ENCODE results near the gene PCGF3.
"Not testable (repeated sequence)": the region's sequence is repeated elsewhere in the genome, so short reads cannot be mapped to it uniquely, and the experiment has no call there.

Gene PCGF3

GRCh38 chr4:682490-683172, 23.0 kb upstream of the PCGF3 start:
- no peak for DNase-seq (ENCODE audit: low read depth, low spot score)

DNA sequence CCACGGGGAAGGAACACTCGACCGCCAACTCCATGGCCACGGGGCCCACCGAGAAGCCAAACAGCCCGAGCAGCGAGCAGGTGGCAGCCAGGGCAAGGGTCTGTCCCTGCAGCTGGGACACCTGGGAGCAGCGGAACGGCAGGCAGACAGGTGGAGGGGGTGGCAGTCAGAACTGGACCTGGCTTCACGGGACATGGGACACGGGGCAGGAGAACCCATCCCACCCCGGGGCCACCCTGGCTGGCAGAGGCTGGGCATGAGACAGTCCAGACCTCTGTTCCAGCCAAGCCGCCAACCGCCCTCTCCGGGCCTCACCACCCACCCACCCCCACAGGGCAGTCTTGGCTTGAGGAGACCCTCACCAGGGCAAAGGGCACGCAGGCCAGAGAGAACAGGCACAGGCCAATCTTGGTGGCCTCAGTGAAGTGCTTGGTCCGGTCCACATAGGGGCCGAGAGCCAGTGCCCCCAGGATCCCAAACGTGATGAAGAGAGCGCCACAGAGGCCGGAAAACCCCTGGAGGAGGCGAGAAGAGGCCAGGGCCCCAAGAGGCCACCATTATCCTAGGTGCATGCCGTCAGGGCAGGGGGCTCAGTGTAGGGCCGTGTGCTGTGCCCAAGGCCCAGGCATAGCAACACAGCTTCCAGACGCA, 22.3 kb upstream of the PCGF3 start:
- DNase-seq (ENCODE audit: low read depth, low spot score), result no peak

GRCh38 chr4:683982-684622, 21.5 kb upstream of the PCGF3 start:
- DNase-seq (ENCODE audit: low read depth, low spot score), result no peak

- no peak for DNase-seq (ENCODE audit: low read depth, low spot score)
These were observed 20.9 kb upstream of the PCGF3 start for GRCh38 chr4:684623-685327.

- DNase-seq (ENCODE audit: low read depth, low spot score), result no peak
These were observed 19.8 kb upstream of the PCGF3 start for GRCh38 chr4:685679-686412.

- DNase-seq (ENCODE audit: low read depth, low spot score), result no peak
These were observed 19.1 kb upstream of the PCGF3 start for GRCh38 chr4:686413-687040.

DNA sequence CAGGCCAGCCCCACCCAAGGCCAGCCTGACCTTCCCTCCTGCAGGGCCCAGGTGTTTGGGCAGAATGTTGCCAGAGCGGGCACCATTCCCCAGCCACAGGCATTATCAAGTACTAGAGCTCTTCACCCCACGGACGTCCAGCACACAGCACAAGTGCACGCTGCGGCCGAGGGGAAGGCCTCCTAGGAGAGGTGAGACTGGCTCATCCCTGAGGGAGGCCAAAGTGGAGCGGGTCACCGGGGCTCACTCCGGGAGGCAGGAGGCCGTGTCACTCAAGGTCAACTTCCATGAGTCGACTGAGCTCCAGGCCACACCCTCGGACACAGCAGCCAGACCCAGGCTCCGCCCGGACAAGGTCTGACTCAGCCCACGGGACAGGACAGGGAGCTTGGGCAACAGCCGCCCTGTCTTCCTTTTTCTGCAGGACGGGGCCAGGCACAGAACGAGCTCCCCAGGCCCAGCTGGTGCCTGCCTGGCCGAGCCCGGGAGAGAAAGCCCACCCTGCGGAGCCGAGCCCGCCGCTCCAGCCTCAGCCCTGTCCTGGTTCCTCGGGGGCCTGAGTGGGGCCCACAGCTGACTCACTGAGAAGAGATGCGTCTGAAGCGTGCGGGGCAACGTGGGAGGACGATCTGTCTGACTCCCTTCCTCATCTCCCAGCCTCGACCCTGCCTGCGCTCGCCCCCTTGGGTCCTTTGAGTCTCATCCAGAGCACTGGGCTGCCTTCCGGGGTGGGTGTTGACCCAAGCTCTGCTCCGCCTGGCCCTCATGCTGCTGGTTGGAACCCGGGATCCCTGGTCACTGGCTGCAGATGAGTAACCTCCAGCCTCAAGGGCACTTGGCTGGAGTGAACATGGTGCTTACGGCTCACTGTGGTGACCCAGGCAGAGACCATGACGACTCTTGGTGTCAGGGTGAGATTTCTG, 18.3 kb upstream of the PCGF3 start:
- no peak for DNase-seq (ENCODE audit: low read depth, low spot score)

DNA sequence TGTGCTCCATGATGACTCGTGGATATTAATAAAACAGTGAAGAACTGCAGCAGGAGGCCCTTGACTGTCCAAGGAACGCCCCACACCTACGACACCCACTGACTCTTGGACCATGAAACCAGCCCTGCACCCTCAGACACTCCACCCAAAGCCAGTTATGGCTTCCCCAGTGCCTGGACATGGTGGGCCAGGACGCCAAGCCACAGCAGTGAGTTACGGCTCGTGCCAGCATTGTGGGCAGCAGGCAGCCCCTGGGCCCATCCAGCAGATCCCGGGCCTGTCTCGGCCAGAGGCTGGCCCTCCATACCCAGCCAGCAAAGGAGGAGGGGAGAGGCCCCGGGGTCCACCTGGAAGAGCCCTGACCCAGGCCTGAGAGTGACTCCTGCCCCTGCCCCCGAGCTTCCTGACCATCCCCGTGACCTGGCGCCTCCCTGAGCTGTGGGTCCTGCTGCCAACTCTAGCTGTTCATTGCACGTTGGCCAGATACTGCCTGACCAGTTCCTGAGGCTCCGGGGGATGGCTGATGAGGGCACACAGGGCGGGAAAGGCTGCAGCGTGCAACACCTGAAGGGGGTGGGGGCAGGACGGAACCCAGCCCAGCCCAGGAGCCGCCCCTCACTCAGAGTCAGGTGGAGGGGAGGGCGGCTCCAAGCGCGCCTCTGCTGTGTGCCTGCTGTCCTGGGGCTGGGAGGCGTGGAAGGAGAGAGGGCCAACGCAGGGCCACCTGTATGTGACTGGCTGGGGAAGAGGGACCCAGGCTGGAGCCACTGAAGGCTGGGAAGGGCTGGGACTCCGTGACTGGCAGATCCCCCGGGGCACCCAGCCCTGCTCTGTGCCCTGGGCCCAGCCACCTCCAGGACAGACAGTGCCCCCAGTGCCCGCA, 17.4 kb upstream of the PCGF3 start:
- DNase-seq (ENCODE audit: low read depth, low spot score), result no peak

- DNase-seq (ENCODE audit: low read depth, low spot score), result no peak
These were observed 16.6 kb upstream of the PCGF3 start, which contains the start of gene SLC49A3 for GRCh38 chr4:688854-689681. TSS of gene SLC49A3 (minus strand) at chr4:689151. CDS start at chr4:689127, 24 bp downstream.

GRCh38 chr4:689723-690122, 15.9 kb upstream of the PCGF3 start:
- no peak for DNase-seq (ENCODE audit: low read depth, low spot score)

- DNase-seq (ENCODE audit: low read depth, low spot score), result no peak
These were observed 12.7 kb upstream of the PCGF3 start for GRCh38 chr4:692771-693554.

DNA sequence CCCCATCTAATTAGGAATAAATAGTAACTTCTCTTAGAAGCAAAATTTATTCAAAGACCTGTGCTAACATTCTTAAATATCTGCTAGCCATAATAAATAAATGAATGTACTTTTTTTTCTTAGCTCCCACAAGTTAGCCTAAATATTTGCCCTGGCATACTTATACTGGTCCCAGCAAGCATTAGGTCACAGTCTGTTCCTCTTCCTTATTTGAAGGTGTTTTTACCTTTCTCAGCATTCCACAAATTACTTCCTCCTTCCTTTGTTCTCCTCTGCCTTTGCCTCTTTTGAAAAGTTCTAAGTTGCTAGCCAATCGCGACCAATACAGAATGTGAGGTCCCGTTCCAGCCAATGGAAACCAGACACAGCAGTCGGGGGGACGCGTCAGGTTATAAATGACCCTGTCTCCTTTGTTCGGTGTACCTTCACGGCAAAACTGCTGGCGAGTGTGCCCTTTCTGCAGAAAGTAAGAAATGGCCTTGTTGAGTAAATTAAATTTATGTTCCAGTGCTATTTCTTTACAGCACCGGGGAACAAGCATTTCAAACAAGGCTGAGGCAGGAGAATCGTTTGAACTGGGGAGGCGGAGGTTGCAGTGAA, 11.2 kb upstream of the PCGF3 start:
- not testable (repeated sequence) for DNase-seq (ENCODE audit: low read depth, low spot score)

DNA sequence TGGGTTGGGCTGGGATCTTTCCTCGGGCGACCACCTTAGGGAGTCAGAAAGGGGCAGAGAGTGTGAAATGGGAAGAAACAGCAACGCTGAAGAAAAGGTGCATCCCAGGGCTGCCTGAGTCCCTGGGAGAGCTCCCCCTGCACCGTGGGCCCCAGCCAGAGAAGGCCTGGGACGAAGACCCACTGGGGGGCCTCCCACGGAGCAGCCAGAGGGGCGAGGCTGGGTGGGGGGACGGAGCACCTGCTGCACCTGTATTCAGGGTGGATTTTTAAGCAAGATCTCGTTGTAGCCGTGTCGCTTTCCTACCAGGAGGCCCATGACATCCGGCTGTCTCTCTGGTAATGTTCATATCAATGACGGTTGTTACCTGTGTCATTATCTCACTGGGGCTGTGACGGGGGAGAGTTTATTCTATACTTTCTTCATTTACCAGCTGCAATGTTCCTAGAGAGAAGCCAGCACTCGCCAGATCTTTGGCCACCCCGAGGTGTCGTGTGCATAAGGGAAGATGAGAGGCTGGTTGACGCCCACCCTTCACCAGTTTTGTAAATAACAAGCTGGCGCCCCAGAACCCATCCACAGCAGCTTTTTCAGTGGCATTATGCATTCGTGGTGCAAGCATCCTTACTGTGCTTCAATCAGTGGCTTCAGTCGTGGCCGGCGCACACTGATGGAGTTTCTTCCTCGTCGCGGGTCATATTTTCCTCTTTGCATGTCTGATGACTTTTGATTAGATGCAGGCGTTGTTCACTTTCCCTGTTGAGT, 5.6 kb upstream of the PCGF3 start:
- DNase-seq (ENCODE audit: low read depth, low spot score), result no peak

DNA sequence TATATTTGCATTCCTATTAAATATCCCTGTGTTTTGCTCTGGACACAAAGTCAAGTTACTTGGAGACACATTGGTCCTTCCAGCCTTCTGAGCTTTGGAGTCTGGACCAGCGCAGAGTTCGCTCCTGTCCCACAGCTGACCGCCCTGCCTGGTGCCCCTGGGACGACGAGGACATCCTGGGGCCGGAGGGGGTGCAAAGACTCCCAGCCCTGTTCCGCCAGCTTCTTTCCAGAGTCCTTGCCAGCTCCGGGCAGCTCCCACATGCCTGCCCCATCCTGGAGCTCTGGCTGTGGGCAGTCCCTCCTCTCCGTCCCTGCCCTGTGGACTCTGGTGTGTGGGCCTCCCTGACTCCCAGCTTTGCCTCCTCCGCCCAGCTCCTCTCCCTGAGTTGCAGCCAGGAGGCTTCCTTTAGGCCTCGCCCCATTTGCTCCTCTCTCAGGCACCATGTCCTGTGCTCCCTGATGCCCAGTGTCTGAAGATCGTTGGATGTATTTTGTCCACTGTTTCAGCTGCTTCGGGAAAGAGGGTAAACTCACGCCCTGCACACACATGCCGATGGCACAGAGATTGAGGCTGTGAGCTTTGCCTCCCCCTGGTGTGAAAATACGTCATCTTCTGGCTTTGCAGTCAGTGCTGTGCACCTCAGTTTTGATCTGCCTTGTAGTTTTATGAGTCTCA, 4.9 kb upstream of the PCGF3 start:
- no peak for DNase-seq (ENCODE audit: low read depth, low spot score)

DNA sequence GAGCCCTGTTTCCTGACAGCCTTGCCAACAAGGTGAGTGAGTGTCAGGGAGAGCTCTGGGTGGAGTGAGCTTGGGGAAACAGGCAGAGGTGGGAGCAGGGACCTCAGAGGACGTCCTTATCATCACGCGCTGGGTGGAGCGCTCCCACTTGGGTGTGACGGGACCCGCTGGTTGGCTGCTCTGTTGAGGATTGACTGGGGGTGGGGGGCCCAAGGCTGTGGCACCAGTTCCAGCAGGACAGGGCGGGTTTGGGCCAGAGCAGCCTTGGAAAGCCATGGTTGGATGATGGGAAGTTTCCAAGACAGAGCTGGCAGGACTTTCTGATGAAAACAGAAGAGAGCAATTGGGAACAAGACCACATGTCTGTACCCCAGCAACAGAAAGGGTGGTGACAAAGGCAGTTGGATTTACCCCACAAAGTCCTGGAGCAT, 3.0 kb upstream of the PCGF3 start:
- no peak for DNase-seq (ENCODE audit: low read depth, low spot score)
